ENCODE results near the gene ITGB3.
"Not testable (repeated sequence)": the region's sequence is repeated elsewhere in the genome, so short reads cannot be mapped to it uniquely, and the experiment has no call there.

The ITGB3 gene

GRCh38 chr17:47253541-47254402 lies at the start of gene ITGB3:
TSS of gene ITGB3 (plus strand) at chr17:47253827. CDS start at chr17:47253862, 35 bp downstream.
- DNase-seq = peak; percentile 76

GRCh38 chr17:47203984-47204721 lies 49.5 kb upstream of the ITGB3 start:
- peak; percentile 87 for DNase-seq

- peak; percentile 73 for DNase-seq
Observed at GRCh38 chr17:47204722-47205418, 48.8 kb upstream of the ITGB3 start.

GRCh38 chr17:47205419-47205963 lies 48.1 kb upstream of the ITGB3 start:
- DNase-seq = peak; percentile 89

- DNase-seq = no peak
Observed at GRCh38 chr17:47207143-47208067, 46.2 kb upstream of the ITGB3 start.

- no peak for DNase-seq
Observed at GRCh38 chr17:47208744-47209488, 44.7 kb upstream of the ITGB3 start, which contains the start of gene MYL4. TSS of gene MYL4 (plus strand) at chr17:47209348. CDS start at chr17:47209423, 75 bp downstream.

- DNase-seq = no peak
Observed at GRCh38 chr17:47209499-47209898, 44.1 kb upstream of the ITGB3 start.

GRCh38 chr17:47210105-47210504 lies 43.5 kb upstream of the ITGB3 start:
- DNase-seq = no peak

- no peak for DNase-seq
Observed at GRCh38 chr17:47210779-47211178, 42.8 kb upstream of the ITGB3 start.

- no peak for DNase-seq
Observed at GRCh38 chr17:47212458-47212857, 41.2 kb upstream of the ITGB3 start.

- no peak for DNase-seq
Observed at GRCh38 chr17:47213540-47213939, 40.1 kb upstream of the ITGB3 start.

GRCh38 chr17:47214931-47215330 lies 38.7 kb upstream of the ITGB3 start:
- DNase-seq = peak; percentile 61

- DNase-seq = not testable (repeated sequence)
Observed at GRCh38 chr17:47216821-47217220, 36.8 kb upstream of the ITGB3 start.

- DNase-seq = peak; percentile 61
Observed at GRCh38 chr17:47217279-47217678, 36.3 kb upstream of the ITGB3 start.

GRCh38 chr17:47218896-47219430 lies 34.7 kb upstream of the ITGB3 start:
- DNase-seq = no peak

GRCh38 chr17:47219621-47220475 lies 33.8 kb upstream of the ITGB3 start:
- no peak for DNase-seq

GRCh38 chr17:47220531-47220999 lies 33.1 kb upstream of the ITGB3 start:
- DNase-seq = peak; percentile 52

- DNase-seq = no peak
Observed at GRCh38 chr17:47221154-47221553, 32.5 kb upstream of the ITGB3 start.

- DNase-seq = no peak
Observed at GRCh38 chr17:47222047-47222446, 31.6 kb upstream of the ITGB3 start.

- no peak for DNase-seq
Observed at GRCh38 chr17:47223007-47223406, 30.6 kb upstream of the ITGB3 start.

All from activated CD4-positive, alpha-beta T cell treated with anti-CD3 and anti-CD28 coated beads, Interleukin-10, Interleukin-2, amounts not matched to agents 100 ng/mL and 50 ng/mL, durations not matched to agents 16 hours and 8 hours (primary cell).